Occipital lobe (tissue), 2 donors: Measurements from ENCODE around the gene PDZD4. TPM values are rescaled to one million over a fixed set of nuclear protein-coding genes. Genes with fewer than 3 reads are reported as not detected.

Source experiments
- DNase-seq: peaks from one replicate; lab custom pipeline; 2025; lab: John Stamatoyannopoulos, UW
- total RNA-seq: library from RNA; depleted of rRNA; stranded (reverse); fragments of >200 nt; gene quantifications from one replicate; pipeline ENCODE4 v1.2.3, GENCODE V29; 2014

The PDZD4 gene
- total RNA-seq, 1 donor from 2014 or later, result 148 TPM

DNA sequence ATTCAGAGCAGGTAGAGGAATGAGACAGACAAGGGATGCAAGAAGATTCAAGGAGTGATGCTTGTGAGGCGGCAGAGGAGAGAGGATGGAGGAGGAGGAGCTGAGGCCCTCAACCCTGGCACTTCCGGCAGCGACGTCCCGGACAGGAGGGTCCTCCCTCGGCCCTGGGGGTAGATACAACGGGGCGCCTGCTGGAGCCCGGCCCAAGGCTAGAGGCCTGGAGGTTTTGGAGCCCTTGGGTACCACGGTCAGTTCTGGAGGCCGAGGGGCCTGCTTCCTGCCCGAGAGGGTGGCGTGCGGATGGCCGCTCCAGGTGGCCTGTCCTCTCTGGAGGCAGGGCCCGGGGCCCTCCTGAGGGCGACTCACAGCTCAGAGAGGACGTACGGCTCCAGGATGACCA lies 22.4 kb downstream of the PDZD4 start:
- no peak for DNase-seq

DNA sequence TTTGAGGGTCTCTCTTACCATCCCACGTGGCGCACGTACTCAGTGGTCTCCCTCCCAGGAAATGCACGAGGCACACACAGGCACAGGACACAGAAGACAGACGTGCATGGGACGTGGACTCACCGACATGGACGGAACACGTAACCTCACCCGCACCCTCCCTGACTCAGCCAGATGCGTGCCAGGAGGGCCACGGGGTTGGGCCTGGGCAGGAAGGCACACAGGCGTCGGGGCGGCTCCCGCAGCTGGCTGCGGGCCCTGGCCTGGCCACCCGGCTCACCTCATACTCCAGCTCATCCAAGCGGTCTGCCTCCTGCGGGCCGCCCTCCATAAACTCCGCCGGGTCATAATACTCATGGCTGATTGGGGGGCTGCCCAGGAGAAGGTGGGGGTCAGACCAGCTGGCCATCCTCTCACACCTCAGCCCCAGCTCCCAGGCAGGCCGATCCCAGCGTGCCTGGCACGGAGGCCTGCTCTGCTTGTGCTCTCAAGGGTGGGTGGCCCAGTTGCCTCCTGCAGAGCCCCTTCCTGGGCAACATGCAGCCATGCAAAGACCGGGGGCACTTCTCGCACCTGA lies 23.3 kb downstream of the PDZD4 start:
- DNase-seq, result no peak

DNA sequence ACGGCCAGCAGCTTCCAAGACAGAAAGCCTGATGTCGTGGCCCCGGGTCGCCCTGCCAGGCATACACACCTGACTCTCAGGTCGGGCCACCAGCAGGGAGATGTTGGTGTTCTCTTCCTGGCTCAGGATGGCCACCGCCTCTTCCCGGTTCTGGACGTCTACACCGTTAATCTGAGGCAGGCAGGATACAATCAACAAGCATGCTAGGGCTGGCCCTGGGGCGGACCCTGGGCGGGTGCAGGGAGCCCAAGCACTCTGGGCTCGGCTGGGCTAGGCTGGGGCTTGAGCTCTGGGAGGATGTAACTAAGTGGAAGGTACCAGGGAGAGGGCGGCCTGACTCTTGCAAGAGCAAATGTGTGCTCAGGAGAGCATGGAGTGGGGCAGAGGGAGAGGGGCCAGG lies 24.9 kb downstream of the PDZD4 start:
- DNase-seq, result no peak

DNA sequence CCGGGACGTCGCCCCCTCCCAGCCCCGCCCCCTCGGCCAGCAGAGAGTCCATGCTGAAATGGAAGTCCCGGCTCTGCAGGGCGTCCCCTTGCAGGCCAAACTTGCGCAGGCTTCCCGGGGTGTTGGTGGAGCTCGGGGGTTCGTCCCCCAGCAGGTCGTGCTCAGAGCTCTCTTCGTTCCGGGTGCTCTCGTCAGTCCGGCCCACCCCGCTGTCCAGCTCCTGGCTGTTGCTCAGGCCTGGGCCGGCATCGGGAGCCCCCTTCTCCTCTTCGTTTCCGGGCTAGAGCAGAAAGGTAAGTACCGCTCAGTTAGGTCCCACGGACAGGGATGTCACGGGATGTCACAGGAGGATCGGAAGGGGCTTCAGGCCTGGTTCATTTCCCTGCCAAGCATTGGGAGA lies 25.7 kb downstream of the PDZD4 start:
- DNase-seq, result no peak

DNA sequence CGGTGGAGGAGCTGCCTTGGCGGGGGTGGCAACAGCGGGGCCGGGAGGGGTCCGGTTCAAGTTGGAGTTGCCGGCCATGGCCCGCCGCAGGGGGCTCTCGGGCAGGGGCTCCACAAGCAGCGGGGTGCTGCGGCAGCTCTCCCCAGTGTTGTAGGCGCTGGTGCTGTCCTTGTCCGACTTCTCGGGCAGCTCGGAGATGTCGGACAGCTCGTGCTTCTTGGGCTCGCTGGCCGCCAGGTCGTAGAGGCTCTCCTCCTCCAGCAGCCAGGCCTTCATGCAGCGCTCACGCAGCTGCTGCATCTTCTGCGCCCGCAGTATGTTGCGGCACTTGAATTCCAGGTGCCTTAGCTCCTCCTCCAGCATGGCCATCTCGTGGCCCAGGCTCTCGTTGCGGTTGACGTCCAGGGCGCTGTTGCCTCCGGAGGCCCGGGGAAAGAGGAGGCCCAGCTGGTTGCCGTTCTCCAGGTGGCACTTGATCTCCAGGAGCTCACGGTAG lies 26.2 kb downstream of the PDZD4 start:
- no peak for DNase-seq

DNA sequence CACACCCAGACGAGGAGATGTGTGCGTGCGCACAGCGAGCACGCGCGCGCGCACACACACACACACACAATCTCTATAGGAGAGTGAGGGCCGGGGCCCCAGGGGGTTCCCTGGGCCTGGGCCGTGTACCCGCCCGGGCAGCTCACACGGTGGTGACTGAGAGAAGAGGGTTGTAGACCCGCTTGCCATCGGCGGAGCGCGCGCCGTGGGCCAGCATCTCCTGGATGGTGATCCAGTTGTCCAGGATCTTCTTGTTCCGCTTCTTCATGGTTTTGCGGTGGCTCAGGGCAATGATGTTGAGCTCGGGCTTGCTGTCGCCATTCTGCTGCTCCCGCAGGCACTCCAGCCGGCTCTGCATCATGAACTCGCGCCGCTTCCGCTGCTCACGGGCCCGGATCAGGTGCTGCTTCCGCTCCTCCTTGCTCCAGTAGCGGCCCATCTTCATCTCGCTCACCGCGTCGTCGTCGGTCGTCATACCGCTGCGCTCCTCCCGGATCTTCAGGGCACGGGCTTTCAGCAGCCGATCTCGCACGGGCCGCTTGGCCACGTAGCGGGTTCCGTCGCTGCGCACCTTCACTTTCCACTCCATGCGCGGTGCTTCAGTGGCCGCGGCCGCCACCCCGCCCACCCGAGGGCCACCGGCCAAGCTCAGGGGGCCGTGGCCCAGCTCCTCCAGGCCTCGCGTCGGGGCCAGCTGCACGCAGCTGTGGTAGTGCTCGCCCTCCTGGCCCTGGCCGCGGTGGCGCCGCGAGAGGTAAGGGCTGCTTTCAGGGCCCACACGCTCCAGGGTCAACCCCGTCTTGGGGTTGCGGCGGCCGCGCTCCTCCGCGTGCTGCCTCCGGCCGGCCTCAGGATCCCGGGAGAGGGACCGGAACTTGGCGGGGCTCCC lies 26.9 kb downstream of the PDZD4 start:
- DNase-seq, result no peak

DNA sequence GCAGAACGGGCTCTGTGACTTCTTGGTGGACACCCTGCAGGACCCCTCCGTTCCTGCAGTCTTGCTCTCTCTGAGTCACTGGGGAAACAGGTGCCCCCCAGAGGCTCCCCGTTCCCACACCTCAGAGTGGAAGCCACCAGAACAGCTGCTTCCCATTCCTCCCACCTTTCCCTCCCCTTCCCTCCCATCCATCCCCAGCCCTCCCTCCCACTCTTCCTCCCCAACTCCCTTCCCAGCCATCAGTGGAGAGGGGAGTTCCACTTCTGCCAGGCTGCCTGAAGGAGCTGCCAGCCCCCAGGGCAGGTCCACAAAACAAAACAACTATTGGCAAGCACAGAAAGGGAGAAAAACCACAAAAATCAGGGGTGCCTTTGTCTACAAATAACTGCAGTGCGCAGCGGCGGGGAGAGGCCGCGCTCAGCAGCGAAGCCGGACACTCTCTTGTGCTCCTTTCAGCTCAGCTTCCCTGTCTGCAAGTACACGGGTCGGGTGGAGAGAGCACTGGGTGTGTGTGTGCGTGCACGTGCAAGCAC lies 27.8 kb downstream of the PDZD4 start:
- DNase-seq, result no peak

DNA sequence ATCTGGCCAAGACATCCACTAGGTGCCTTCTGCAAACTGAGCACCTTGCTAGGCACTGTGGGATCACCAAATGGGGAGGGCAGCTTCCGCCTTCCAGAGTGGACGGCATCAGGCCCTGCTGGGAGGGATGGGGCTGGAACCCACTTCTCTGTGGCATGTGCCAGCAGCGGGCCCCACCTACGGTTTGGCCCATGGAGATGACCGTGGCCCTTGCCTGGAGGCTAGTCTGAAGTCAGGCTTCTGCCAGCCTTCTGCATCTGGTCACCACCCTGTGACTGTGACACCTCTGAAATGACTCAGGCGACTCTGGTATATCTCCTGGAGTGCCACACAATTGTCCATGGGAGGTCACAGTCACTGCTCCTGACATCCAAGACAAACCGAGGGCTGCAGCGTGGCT lies 28.7 kb downstream of the PDZD4 start:
- no peak for DNase-seq

DNA sequence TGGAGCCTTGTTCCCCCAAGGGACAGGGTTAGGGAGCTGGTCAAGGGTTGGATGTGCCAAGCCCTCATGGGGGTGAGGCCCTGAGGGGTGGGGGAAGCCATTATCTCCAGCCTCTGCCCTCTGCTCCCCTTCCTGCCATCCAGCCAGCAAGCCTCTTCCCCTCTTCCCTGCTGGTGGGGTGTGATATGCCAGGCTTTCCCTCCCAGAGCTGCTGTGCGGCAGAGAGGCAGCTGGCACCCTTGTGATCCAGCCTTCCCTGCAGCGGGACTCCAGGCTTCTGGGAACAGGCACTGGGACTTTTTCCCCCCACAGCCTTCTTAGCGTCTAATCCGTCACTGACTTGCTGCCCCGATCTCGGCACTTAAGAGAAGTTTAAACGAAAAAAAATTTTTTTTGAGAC lies 29.6 kb downstream of the PDZD4 start:
- no peak for DNase-seq

DNA sequence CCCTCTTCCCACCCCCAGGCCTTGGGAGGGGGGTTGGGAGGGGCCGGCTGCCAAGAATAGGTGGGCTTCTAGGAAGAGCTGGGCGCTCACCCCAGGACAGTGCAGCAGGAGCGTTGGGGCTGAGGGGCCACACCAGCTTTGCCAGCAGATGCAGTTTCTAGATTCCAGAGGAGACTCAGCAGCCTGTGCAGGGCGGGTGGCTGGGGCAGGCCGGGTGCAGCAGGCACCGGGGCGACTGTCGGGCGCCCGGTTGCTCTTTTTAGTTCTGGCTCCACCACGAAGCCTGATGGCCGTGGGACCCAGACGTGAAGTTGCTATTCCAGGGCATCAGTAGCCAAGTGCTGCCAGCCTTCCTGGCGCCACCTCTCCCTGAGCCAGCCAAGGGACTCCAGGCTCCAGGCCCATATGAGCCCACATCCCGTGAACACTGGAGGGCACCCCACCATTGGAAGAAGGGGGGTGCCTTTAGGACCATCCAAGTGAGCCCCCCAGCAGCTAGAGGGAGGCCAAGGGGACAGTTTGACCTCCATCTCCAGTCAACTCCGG lies 30.1 kb downstream of the PDZD4 start:
- DNase-seq, result no peak

DNA sequence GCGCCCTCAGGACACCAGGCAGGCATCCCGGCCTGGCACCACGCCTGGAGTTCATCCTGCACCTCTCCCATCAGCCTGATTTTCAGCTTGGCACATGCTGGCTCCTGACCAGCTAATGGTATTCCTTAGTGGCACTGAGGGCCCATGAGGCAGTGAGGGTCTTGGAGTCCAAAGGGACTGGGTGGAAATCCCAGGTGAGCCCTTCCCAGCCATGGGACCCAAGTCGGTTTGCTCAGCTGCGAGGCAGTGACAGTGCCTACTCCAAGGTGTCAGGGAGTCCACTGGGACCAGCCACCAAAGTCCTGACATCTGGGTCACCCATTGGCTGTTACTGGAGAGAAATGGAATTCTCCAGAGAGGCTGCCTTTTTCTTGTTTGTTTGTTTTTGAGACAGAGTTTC lies 31.0 kb downstream of the PDZD4 start:
- no peak for DNase-seq

DNA sequence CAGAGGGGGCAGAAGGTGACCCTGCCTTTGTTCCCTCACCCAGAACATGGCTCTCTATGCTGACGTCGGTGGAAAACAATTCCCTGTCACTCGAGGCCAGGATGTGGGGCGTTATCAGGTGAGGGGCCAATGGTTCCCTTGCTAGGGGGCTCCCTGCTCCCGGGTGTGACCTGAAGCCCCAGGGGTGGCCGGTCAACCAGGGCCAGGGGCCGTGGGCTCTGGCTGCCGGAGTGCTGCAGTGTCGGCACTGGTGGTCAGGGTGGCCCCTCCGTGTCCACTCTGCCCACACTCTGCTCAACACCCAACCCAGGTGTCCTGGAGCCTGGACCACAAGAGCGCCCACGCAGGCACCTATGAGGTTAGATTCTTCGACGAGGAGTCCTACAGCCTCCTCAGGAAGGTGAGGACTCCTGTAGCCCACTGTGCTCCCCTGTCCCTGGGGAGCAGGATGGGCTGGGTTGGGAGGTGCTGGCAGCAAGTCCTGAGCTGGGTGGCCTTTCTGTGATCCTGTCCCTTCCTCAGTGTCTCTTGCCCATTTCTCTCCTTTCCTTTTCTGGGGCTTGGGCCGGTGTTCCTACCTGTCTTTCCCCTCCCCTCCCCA lies 32.8 kb downstream of the PDZD4 start:
- no peak for DNase-seq

DNA sequence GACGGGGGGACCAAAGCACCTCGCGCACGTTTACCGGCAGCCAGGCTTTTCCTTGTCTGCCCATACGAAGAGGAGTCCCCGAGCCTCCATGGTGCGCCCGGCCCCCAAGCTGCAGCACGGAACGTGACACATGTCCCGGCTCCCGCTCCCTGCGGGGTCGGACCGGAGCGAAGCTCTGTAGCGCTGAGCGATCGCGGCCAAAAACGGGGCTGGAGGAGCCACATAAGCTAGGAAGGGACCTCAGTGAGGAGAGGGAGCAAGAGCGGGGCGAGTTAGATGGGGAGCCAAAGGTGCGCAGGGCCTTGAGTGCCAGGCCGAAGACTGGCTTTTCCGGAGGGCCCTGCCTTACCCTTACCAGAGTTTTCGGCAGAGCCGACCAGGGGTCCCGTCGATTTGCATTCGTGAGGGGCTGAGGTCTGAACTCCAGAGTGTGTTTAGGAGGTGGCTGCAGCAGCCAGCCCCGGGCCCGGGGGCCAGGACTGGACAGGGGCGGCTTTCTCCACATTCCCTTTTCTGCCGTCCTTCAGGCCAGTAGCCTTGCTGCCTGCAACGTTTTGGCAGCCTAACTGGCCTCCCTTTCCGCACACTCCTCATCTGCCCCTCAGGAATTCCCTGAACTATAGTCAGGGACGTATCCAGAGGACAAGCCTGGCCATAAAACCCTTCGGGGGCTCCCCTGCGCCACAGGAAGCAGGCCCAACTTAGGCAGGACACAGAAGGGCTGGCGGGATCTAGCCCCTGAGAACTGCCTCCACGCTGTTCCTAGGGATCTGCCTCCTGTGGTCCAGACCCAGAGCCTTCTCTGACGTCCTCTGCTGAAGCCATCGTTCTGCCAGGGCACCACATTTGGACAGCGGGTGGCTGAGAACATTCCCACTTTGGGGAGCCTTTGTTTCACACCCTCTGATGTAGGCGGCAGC lies 35.2 kb downstream of the PDZD4 start:
- DNase-seq, result no peak

DNA sequence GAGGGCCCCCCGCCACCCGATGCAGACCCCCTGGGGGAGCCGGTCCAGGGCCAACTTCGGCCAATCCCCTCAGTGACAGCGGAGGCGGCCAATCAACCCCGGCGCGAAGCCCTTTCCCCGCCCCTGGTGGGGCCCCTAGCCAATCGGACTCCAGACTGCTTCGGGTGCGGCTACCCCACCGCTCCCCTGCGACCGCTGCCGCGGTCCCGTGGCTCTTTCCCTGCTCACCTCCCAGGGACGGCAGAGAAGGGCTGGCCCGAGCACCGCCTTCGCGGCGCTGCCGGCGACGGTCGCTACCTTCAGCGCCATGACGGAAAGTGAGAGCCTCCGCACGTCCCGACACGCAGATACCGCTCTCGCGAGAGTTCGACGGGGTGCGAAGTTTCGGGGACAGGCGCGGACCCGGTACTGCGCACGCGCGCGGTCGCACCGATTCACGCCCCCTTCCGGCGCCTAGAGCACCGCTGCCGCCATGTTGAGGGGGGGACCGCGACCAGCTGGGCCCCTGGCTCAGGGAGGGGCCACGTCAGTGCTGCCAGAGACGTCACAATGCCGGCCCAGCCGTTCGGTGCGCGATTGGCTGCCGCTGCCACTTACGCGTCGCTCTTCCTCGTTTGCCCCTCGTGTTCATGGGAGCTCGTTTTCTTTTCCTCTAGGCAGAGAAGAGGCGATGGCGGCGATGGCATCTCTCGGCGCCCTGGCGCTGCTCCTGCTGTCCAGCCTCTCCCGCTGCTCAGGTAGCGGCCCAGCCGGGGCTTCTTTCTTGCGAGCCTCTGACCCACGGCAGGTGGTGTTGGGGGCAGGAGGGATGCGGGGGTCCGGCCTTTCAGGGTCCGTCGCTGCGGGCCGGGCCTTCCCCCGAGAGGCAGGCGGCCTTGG lies 36.1 kb downstream of the PDZD4 start, which contains the start of the genes IDH3G and SSR4:
TSS of gene IDH3G (minus strand) at position 358 of the 879 bp plus-strand sequence. CDS start at position 309, 49 bp downstream.
TSS of gene SSR4 (plus strand) at position 651 of the 879 bp plus-strand sequence. CDS start at position 671, 20 bp downstream.
- peak; percentile 90 for DNase-seq

DNA sequence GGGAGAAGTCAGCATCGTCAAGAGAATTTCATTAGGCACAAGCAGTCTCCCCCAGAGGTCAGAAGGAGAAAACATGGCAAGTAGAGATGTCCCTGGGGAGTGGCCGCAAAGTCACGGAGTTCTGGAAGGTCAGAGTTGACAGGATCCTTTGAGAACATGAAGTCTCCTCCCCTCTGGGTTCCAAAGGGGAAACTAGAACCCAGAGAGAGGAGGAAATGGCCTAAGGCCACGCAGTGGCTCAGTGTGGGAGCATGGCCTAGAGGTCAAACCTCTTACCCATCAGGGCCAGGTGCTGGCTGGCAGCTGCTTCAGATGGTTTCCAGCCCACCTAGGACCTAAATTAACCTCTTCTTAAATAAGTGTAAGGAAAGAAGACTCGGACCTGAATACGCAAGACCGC lies 37.1 kb downstream of the PDZD4 start:
- no peak for DNase-seq

DNA sequence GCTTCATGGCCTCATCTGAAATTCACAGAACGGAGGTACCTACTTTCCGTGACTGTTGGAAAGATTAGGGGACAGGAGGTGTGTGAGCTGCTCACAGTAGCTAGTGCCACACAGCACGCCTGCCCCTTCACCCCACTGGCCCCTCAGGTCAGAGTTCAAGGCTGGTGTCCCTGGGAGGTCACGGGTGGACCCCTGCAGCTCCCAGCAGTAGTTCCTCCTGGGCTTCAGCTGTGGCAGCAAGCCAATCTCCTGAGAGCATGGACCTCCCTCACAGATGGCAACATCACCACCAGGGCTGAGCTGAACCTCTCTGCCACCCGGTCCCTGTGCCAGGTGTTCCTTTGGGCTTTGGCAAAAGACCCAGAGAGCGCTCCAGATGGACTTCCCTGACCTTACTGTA lies 38.0 kb downstream of the PDZD4 start:
- no peak for DNase-seq

DNA sequence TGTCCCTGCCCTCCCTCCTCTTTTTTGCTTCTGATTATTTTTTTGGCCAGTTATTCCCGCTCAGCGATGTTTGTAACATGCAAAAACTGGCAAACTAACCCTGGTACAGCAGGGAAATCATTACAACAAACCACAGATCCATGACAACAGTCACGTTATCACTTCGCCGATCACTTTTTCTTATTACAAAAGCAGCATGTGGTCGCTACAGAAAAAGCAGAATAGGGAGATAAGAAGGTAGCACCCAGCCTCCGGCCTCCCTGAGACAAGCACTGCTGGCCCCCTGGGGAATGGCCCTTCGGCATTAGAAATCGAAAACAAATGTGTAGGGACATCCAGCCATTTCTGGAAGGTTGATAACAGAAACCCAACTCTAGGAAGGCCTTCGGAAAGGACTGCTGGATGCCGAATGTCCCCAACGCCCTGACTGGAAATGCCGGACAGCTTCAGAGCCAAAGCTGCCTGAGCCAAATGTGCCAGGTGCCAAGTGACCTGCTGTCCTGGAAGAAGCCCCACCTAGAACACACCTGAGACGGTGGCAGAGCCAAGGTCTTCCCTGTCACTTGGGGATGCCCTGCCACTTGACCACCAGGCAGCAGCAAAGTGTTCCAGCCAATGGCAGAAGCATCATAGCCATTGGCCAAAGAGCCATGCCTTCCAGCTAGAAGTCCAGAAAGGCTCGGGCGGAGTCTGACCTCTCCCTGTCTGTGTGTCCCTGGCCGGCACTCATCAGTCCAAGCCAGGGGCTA lies 39.1 kb downstream of the PDZD4 start:
- no peak for DNase-seq

DNA sequence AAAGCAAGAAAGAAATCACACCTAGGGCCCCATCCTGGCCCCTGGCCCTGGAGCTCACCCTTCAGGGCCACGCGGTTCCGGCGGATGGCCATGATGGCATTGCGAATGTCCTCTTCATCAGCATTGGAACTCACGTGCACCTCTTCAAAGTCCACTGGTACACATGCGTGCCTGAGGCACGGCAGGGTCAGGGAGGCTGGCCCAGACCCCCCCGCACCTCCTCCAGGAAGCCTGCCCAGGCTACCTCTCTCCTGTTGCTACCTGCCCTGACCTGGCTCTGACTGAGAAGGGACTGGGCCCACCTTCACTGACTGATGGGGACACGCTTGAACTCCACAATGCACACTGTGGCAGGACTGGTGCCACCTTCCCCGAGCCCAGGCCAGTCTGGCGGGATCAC lies 40.7 kb downstream of the PDZD4 start:
- no peak for DNase-seq

DNA sequence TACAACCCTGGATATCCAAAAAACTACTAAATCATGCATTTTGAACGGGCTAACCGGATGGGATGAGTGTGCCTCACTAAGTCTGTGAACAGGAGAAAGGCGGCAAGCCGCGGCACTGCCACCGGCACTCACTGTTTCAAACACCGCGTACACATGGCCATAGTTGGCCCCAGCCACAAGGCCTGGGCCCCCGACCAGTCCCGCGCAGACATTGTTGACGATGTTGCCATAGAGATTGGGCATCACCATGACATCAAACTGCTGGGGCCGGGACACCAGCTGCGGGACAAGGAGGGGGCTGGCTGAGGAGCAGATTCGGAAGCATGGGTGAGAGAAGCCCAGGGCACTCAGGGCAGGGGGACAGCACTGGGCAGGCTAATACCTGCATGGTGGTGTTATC lies 43.7 kb downstream of the PDZD4 start:
- no peak for DNase-seq
